ENCODE measurements around the gene CFDP1. TPM values are rescaled to one million over a fixed set of nuclear protein-coding genes. Genes with fewer than 3 reads are reported as not detected.
A peak's percentile ranks its signal among the peaks of the same experiment; 100 is the strongest.

CFDP1 gene
- total RNA-seq: 100 to 1,000 TPM in 1 of 5 donors, 10 to 100 TPM in 3, not detected in 1; 25.8 to 104 (median 63.9) TPM
- 100 to 1,000 TPM in 1 of 3 donors, 10 to 100 TPM in 2; 49.4 to 126 (median 60.7) TPM for polyA plus RNA-seq
- long read RNA-seq, donor 1, transcript CFDP1-201 (7 exons, 1,275 nt): major isoform, 11 of 36 reads
- long read RNA-seq, donor 1, partial matches to known transcripts: 22 of 36 reads
- long read RNA-seq, donor 1, other reads (novel, unspliced or antisense): 0 of 36 reads
- long read RNA-seq, donor 2, transcript CFDP1-201 (7 exons, 1,275 nt): major isoform, 15 of 28 reads
- long read RNA-seq, donor 2, partial matches to known transcripts: 8 of 28 reads
- long read RNA-seq, donor 2, other reads (novel, unspliced or antisense): 0 of 28 reads
- long read RNA-seq, donor 3, transcript CFDP1-201 (7 exons, 1,275 nt): major isoform, 6 of 7 reads
- long read RNA-seq, donor 3, partial matches to known transcripts: 0 of 7 reads
- long read RNA-seq, donor 3, other reads (novel, unspliced or antisense): 0 of 7 reads
- long read RNA-seq, donor 4, partial matches to known transcripts: 0 of 5 reads
- long read RNA-seq, donor 4, other reads (novel, unspliced or antisense): 0 of 5 reads
- long read RNA-seq, donor 5, transcript CFDP1-201 (7 exons, 1,275 nt): major isoform, 12 of 40 reads
- long read RNA-seq, donor 5, partial matches to known transcripts: 28 of 40 reads
- long read RNA-seq, donor 5, other reads (novel, unspliced or antisense): 0 of 40 reads
- long read RNA-seq, donor 6, transcript CFDP1-201 (7 exons, 1,275 nt): major isoform, 43 of 72 reads
- long read RNA-seq, donor 6, partial matches to known transcripts: 25 of 72 reads
- long read RNA-seq, donor 6, other reads (novel, unspliced or antisense): 0 of 72 reads
- long read RNA-seq, donor 7, transcript CFDP1-201 (7 exons, 1,275 nt): major isoform, 20 of 78 reads
- long read RNA-seq, donor 7, partial matches to known transcripts: 53 of 78 reads
- long read RNA-seq, donor 7, other reads (novel, unspliced or antisense): 0 of 78 reads
- long read RNA-seq, donor 8, transcript CFDP1-201 (7 exons, 1,275 nt): major isoform, 18 of 49 reads
- long read RNA-seq, donor 8, partial matches to known transcripts: 28 of 49 reads
- long read RNA-seq, donor 8, other reads (novel, unspliced or antisense): 0 of 49 reads
- long read RNA-seq, donor 9, transcript CFDP1-201 (7 exons, 1,275 nt): major isoform, 27 of 65 reads
- long read RNA-seq, donor 9, partial matches to known transcripts: 34 of 65 reads
- long read RNA-seq, donor 9, other reads (novel, unspliced or antisense): 0 of 65 reads
- long read RNA-seq, donor 10, transcript CFDP1-201 (7 exons, 1,275 nt): major isoform, 11 of 15 reads
- long read RNA-seq, donor 10, partial matches to known transcripts: 0 of 15 reads
- long read RNA-seq, donor 10, other reads (novel, unspliced or antisense): 0 of 15 reads

DNA sequence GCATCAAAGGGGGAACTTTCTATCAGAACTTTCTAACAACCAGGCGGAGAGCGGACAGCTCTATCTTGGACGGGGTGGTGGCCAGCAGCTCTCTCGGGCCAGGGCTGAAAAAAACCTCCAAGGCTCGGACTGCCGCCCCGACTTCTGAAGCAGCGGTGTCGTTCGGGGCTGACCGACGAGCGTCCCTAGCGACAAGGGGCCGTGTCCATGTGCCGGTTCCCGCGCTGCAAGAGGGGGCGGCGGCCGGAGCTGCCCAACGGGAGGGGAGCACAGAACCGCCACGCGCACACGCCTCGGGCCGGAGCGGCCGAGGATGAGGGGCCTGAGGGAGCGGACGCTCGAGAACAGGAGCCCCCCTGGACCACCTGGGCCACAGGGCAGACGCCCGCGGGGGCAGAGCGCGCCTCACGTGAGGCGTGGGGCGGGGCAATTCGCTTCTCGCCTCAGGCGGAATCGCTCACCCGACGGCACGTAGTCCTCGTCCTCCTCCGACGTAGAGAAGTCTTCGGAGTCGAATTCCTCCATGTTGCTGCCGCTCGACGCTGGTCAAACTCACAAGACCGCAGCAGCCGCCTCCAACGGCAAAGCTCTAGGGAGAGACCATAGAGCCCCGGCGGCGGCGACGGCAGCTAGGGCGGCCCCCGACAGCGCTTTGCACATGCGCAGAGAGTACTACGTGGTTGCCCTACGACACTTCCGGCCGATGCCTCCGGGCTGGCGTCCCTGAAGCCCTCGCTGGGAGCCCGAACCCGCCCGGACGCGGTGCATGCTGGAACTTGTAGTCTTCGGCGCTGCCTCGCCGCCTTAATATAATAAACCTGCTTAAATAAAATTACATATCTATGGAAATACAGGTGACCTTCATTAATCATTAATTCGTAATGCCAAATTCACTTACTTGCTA, at the start of gene CFDP1:
TSS of gene CFDP1 (minus strand) at position 676 of the 904 bp plus-strand sequence. CDS start at position 525, 151 bp downstream.
- peak; percentile 96 to 99 for DNase-seq
- WGBS, 5 donors: 0 to 1% (median 0%) methylated on average over 40 to 85 of the region's 85 CpGs
- TF ChIP-seq POLR2A (IDR thresholded peaks at IDR 0.05) (peak in 2 of 4 donors; percentile 27 to 38), POLR2AphosphoS5 (IDR thresholded peaks at IDR 0.05) (peak; percentile 48 to 85 (median 77)), EP300 (IDR thresholded peaks at IDR 0.05) (no peak)
- TF ChIP-seq, protein P1, sequence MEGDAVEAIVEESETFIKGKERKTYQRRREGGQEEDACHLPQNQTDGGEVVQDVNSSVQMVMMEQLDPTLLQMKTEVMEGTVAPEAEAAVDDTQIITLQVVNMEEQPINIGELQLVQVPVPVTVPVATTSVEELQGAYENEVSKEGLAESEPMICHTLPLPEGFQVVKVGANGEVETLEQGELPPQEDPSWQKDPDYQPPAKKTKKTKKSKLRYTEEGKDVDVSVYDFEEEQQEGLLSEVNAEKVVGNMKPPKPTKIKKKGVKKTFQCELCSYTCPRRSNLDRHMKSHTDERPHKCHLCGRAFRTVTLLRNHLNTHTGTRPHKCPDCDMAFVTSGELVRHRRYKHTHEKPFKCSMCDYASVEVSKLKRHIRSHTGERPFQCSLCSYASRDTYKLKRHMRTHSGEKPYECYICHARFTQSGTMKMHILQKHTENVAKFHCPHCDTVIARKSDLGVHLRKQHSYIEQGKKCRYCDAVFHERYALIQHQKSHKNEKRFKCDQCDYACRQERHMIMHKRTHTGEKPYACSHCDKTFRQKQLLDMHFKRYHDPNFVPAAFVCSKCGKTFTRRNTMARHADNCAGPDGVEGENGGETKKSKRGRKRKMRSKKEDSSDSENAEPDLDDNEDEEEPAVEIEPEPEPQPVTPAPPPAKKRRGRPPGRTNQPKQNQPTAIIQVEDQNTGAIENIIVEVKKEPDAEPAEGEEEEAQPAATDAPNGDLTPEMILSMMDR (IDR thresholded peaks at IDR 0.05): peak in 2 of 7 experiments; percentile 10 to 31
- Histone ChIP-seq H3K27me3 (no peaks in the 10 kb centered on the region), H3K27ac (peak within 1 kb of the TSS; percentile 88 to 97 (median 95)), H3K4me3 (peak within 1 kb of the TSS; percentile 64 to 95 (median 82)), H3K36me3 (no peaks in the 10 kb centered on the region), H3K4me1 (peaks cover 0 to 43% (median 30%) of the 10 kb centered on the region in 4 donors), H3K9me3 (no peaks in the 10 kb centered on the region)
- intact Hi-C loops (cut with DNase I; ENCODE audit: low total_unique reads): no loop called here

DNA sequence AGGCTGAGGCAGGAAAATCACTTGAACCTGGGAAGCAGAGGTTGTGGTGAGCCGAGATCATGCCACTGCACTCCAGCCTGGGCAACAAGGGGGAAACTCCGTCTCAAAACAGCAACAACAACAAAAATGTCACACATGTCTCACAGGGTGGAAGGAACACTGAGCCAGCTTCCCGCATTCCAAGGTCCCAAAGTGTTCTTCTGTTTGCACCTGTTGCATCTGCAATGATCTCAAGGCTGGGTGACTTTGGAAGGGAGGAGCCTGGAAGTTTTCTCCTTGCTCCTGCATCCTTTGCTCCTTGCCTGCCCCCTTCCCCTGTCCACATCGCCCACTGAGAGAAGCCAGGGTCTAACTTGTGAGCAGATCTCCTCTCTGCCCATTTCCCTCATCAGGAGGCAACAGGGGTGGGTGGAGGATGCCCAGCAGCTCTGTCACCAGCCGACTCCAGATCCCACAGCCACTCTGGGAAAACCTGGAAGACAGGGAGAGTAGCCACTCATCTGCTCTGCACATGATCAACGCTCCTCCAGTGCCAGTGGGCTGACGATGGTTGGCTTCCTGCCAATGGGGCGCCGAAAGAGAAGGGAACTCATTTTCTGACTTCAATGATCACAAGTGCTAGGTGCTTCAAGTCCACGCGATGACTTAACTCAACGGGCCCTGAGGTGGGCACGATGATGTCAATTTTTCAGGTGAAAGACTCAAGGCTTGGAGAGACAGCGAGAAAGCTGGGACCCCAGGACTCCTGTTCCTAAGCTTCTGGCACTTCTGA, 49.3 kb upstream of the CFDP1 start:
- Histone ChIP-seq H3K4me3 (no peak overlapping the region), H3K36me3 (no peaks in the 10 kb centered on the region), H3K4me1 (no peaks in the 10 kb centered on the region), H3K27ac (no peak overlapping the region), H3K27me3 (peaks cover 0 to 20% (median 0%) of the 10 kb centered on the region in 3 donors), H3K9me3 (no peaks in the 10 kb centered on the region)
- TF ChIP-seq POLR2AphosphoS5 (IDR thresholded peaks at IDR 0.05) (no peak), EP300 (IDR thresholded peaks at IDR 0.05) (no peak), POLR2A (IDR thresholded peaks at IDR 0.05) (no peak)
- TF ChIP-seq, protein P1 (IDR thresholded peaks at IDR 0.05): no peak
- WGBS, 5 donors: 76 to 85% (median 81%) methylated on average over 12 to 14 of the region's 14 CpGs
- DNase-seq: no peak
- intact Hi-C loops (cut with DNase I; ENCODE audit: low total_unique reads): no loop called here

DNA sequence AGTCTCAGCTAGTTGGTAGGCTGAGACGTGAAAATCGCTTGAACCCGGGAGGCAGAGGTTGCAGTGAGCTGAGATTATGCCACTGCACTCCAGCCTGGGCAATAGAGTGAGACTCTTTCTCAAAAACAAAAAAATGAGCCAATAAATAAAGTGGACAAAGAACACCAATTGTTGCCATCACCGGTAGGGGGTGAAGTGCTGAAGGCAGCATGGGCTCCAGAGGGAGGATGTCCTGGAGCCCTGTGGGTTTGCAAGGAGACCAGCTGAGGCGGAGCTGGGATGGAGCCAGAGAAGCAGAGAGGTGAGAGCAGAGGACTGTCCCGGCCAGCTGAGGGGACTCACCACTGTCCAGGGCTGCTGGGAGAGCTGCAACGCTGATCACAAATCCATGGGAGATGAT, 48.2 kb upstream of the CFDP1 start:
- no peak for DNase-seq

More for the DNA sequence above, 48.2 kb upstream of the CFDP1 start:
- H3K27me3 ChIP-seq: peaks cover 0 to 13% (median 0%) of the 10 kb centered on the region in 3 donors
- no peaks in the 10 kb centered on the region for H3K36me3 ChIP-seq
- no peak overlapping the region for H3K4me3 ChIP-seq
- intact Hi-C loops (cut with DNase I; ENCODE audit: low total_unique reads): no loop called here
- no peaks in the 10 kb centered on the region for H3K9me3 ChIP-seq
- whole genome bisulfite sequencing, 5 donors: 82 to 88% (median 85%) methylated on average over 6 to 7 of the region's 7 CpGs
- H3K27ac ChIP-seq: no peak overlapping the region
- TF ChIP-seq, protein P1 (IDR thresholded peaks at IDR 0.05): no peak
- TF ChIP-seq EP300 (IDR thresholded peaks at IDR 0.05): no peak
- TF ChIP-seq POLR2A (IDR thresholded peaks at IDR 0.05): no peak
- TF ChIP-seq POLR2AphosphoS5 (IDR thresholded peaks at IDR 0.05): no peak
- no peaks in the 10 kb centered on the region for H3K4me1 ChIP-seq
